D721Med (cell line): ENCODE data around the gene SMC3.
"Not testable (repeated sequence)": the region's sequence is repeated elsewhere in the genome, so short reads cannot be mapped to it uniquely, and the experiment has no call there.

ENCODE experiments used
- DNase-seq: peaks from one replicate; pipeline ENCODE4 v3.0.0; 2011; ENCODE audit warnings: low spot score; ENCODE audit not compliant: insufficient read length
- FAIRE-seq: peaks from 2 replicates; lab custom pipeline; 2011; peaks lifted over from hg19 to GRCh38; lab: Jason Lieb, UNC
- TF ChIP-seq, protein P1 (sequence below): IDR thresholded peaks from 2 replicates; pipeline ENCODE4 v1.5.1; 2012; ENCODE audit warnings: mild to moderate bottlenecking, control low read depth; ENCODE audit not compliant: insufficient read depth; ENCODE audit errors: missing control alignments

The SMC3 gene

DNA sequence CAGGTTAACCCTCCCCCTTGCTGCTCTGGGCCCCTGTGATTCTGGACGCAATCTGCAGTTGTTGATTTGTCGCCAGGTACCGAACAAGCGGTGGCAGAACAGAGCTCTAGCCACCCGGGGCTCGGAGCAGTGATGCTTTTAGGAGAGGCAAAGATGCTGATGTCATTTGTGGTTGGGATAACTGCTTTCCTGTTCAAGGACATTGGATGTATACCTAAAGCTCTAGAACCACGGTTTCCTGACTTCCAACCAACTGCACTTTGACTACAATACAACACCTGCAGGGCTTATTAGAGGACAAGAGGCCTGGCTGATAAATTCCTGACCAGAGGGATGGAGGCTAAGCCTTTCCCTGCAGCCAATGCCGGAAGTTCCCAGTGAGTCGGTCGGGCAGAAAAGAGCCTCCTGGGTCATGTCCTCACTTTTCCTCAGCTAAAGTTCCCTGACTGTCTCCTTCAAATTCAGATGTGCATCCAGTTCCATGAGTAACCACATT lies 70.1 kb downstream of the SMC3 start:
- TF ChIP-seq, protein P1, sequence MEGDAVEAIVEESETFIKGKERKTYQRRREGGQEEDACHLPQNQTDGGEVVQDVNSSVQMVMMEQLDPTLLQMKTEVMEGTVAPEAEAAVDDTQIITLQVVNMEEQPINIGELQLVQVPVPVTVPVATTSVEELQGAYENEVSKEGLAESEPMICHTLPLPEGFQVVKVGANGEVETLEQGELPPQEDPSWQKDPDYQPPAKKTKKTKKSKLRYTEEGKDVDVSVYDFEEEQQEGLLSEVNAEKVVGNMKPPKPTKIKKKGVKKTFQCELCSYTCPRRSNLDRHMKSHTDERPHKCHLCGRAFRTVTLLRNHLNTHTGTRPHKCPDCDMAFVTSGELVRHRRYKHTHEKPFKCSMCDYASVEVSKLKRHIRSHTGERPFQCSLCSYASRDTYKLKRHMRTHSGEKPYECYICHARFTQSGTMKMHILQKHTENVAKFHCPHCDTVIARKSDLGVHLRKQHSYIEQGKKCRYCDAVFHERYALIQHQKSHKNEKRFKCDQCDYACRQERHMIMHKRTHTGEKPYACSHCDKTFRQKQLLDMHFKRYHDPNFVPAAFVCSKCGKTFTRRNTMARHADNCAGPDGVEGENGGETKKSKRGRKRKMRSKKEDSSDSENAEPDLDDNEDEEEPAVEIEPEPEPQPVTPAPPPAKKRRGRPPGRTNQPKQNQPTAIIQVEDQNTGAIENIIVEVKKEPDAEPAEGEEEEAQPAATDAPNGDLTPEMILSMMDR = no peak
- FAIRE-seq (no peak), DNase-seq (no peak)

DNA sequence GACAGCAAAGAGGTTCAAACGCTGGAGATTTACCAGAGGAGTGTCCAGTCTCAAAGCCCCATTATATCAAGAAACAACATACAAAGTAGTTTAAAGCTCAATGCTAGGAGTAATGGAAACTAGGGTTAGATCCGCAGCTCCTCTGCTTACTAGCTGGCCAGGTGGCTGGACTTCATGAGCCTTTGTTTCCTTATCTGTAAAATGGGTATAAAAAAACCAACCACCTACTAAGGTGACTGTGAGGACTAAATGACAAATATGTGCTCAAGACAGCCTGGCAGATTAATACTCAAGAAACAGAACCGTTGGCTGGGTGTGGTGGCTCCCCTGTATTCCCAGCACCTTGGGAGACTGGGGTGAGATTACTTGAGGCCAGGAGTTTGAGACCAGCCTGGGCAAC lies 70.8 kb downstream of the SMC3 start:
- FAIRE-seq (no peak), DNase-seq (no peak)
- TF ChIP-seq, protein P1 = no peak

DNA sequence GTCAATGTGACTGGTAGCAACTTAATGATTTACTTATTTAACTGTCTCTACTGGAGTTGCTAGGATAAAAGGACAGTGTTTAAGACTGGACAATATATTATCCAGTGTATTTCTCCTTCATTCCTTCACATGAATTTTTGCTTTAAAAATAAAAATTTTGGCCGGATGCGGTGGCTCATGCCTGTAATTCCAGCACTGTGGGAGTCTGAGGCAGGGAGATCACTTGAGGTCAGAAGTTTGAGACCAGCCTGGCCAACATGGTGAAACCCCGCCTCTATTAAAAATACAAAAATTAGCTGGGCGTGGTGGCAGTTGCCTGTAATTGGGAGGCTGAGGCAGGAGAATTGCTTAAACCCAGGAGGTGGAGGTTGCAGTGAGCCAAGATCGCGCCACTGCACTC lies 71.6 kb downstream of the SMC3 start:
- FAIRE-seq, DNase-seq: not testable (repeated sequence)

DNA sequence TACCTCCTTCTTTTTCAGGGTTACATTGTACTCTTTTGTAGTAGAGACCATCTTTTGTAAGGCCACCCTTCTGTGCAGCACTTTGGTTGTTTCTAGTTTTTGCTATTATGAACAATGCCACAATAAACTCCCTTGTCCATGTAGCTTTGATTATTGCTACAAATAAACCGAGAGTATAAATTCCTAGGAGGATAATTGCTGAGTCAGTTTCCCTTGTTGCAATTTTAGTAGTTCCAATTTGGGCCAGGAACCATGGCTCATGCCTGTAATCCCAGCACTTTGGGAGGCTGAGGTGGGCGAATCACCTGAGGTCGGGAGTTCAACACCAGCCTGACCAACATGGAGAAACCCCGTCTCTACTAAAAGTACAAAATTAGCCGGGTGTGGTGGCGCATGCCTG lies 72.4 kb downstream of the SMC3 start:
- FAIRE-seq, DNase-seq: not testable (repeated sequence)

DNA sequence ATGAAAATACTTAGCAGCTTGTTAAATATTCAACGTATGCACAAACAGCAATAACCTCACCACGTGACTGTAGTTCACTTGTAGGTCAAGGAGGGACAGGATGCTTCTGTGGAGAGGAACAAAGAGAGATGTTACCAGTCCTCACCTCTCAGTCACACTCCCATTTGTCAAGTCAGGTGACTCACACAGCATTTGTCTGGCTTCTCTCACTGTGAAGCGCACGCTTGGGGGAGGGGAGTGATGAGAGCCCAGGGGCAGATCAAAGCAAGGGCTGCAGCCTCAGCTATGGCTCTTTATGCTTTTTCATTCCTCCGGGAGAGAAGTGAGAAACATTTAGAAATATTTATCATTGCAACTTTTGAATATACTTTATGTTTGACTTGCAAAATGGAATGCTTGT lies 73.8 kb downstream of the SMC3 start:
- no peak for DNase-seq
- TF ChIP-seq, protein P1 = no peak
- no peak for FAIRE-seq

DNA sequence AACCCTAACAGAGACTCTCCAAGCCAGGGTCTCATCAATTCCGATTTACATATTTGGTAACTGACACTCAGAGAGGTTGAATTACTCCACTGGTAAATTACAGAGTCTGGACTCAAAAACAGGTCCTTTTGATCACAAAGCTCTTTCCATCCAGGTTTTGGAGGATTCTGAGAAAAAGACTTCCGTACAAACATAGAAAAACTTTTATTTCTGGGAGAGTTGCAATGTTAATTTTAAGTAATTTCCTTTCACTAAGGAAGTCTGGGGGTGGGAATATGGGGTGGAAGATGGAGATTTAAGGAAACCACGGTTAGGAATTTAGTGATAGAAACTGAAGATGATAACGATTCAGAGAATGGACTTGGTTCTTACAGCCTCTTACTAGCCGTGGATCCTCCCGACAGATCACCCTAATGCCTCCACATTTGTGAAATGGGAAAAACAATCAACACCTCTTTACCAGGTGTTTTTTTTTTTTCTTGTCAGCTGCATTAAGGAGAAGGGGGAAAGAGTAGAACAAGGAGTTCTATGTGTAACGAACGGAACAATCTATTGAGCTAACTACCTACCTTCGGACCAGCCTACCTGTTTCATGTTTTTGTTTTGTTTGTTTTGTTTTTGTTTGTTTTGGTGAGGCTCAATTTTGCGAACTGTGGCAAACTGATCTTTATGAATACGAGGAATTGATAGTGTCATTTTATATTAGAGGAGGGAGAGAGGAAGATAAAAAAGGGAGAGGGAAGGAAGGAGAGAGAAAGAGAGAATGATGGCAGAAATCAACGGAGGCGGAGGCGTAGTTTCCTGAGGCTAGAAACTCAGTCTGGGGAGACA lies 74.9 kb downstream of the SMC3 start:
- FAIRE-seq (no peak), DNase-seq (no peak)
- TF ChIP-seq, protein P1 = no peak

DNA sequence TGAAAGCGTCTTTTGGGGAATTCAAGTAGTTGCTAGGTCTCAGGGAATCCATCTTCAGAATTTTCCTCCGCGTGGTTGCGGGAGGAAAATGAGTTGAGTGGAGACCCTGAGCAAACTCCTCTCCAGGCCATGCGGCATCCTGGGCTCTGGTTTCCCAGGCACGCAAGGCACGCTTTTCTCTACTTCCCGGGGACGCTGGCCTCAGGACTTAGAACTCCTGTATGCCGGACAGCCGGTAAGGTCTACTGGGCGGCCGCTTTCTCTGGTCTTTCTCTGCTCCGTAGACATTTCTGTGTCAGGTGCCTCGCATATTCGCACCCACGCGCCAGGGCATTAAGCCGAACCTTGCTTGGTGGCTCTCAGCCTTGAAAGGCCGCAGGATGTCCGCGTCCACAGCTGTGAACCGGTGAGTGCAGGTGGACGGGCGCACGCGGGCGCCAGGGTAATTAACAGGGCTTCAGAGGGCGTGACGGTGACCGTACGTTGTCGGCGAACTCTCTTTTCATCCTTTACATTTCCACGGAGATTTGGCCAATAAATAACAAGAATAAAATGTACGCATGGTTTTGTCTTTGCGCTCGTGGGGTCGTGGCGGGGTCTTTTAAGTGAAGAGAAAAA lies 75.6 kb downstream of the SMC3 start:
- TF ChIP-seq, protein P1 = no peak
- FAIRE-seq = no peak
- no peak for DNase-seq
